Hepatocyte (in vitro differentiated cells): ENCODE measurements around the gene RGS3. TPM values are rescaled to one million over a fixed set of nuclear protein-coding genes. Genes with fewer than 3 reads are reported as not detected.

Experiments used
- DNase-seq: peaks from one replicate; pipeline ENCODE4 v3.0.0-alpha.2; 2016; ENCODE audit warnings: low spot score
- H2AFZ ChIP-seq: fragments of 200-600 bp; sonication (generic); 2 replicates; pipeline ENCODE4 v1.6.0; 2016; ENCODE audit warnings: antibody characterized with exemption, mild to moderate bottlenecking
- H3K27ac ChIP-seq: fragments of 200-600 bp; sonication (generic); 2 replicates; pipeline ENCODE4 v1.5.1; 2016; ENCODE audit warnings: mild to moderate bottlenecking
- H3K27me3 ChIP-seq: fragments of 200-600 bp; sonication (generic); 2 replicates; pipeline ENCODE4 v1.6.1; 2016
- H3K36me3 ChIP-seq: fragments of 200-600 bp; sonication (generic); replicated peaks from 2 replicates; pipeline ENCODE4 v1.5.1; 2016; ENCODE audit warnings: low read depth; ENCODE audit not compliant: insufficient read depth
- H3K4me1 ChIP-seq: fragments of 200-600 bp; sonication (generic); 2 replicates; pipeline ENCODE4 v1.5.1; 2016; ENCODE audit warnings: mild to moderate bottlenecking, moderate library complexity; ENCODE audit not compliant: insufficient read depth
- H3K4me2 ChIP-seq: fragments of 200-600 bp; sonication (generic); 2 replicates; pipeline ENCODE4 v1.6.0; 2016
- H3K4me3 ChIP-seq: fragments of 200-600 bp; sonication (generic); 2 replicates; pipeline ENCODE4 v1.5.1; 2016; ENCODE audit warnings: mild to moderate bottlenecking
- H3K79me2 ChIP-seq: fragments of 200-600 bp; sonication (generic); 2 replicates; pipeline ENCODE4 v1.6.0; 2017; ENCODE audit warnings: mild to moderate bottlenecking
- H3K9me2 ChIP-seq: fragments of 200-600 bp; sonication (generic); replicated peaks from 2 replicates; pipeline ENCODE4 v1.6.0; 2017; ENCODE audit warnings: mild to moderate bottlenecking; ENCODE audit not compliant: insufficient read depth
- H3K9me3 ChIP-seq: fragments of 200-600 bp; sonication (generic); 2 replicates; pipeline ENCODE4 v1.5.1; 2016; ENCODE audit warnings: low read depth, mild to moderate bottlenecking
- H4K20me1 ChIP-seq: fragments of 200-600 bp; sonication (generic); 2 replicates; pipeline ENCODE4 v1.6.0; 2016; ENCODE audit warnings: mild to moderate bottlenecking; ENCODE audit not compliant: insufficient read depth, poor library complexity, severe bottlenecking
- EZH2 ChIP-seq: fragments of 200-600 bp; sonication (generic); IDR thresholded peaks from 2 replicates; pipeline ENCODE4 v1.6.1; 2016; ENCODE audit warnings: antibody characterized with exemption, mild to moderate bottlenecking, borderline replicate concordance
- EZH2phosphoT487 ChIP-seq: fragments of 200-600 bp; sonication (generic); IDR thresholded peaks from one replicate; pipeline ENCODE4 v1.6.1; 2018; ENCODE audit warnings: antibody characterized with exemption, mild to moderate bottlenecking, low read depth, moderate library complexity; ENCODE audit not compliant: unreplicated experiment, severe bottlenecking
- WGBS: methylation state at CpG from one replicate; pipeline ENCODE4 v1.1.6; 2016; ENCODE audit warnings: low lambda C conversion rate; ENCODE audit errors: missing lambda C conversion rate; 5-methylcytosine and 5-hydroxymethylcytosine counted together
- polyA plus RNA-seq: library from polyadenylated mRNA; unstranded; fragments of >200 nt; fragmentation: Nextera tagmentation; extraction: Ambion mirVana; gene quantifications from 2 replicates; pipeline ENCODE4 v1.2.1, GENCODE V29; 2016
- total RNA-seq: library from RNA; depleted of rRNA; stranded (reverse); fragments of >200 nt; gene quantifications from 2 replicates; pipeline ENCODE4 v1.2.3, GENCODE V29; 2014
- TF ChIP-seq, protein P1 (sequence below): fragments of 200-600 bp; sonication (generic); IDR thresholded peaks from 2 replicates; pipeline ENCODE4 v1.5.1; 2016; ENCODE audit warnings: antibody characterized with exemption, mild to moderate bottlenecking; ENCODE audit not compliant: poor library complexity

Gene RGS3
- total and polyA plus RNA-seq, 2 experiments from 2014 or later: 48.0 to 62.7 TPM

DNA sequence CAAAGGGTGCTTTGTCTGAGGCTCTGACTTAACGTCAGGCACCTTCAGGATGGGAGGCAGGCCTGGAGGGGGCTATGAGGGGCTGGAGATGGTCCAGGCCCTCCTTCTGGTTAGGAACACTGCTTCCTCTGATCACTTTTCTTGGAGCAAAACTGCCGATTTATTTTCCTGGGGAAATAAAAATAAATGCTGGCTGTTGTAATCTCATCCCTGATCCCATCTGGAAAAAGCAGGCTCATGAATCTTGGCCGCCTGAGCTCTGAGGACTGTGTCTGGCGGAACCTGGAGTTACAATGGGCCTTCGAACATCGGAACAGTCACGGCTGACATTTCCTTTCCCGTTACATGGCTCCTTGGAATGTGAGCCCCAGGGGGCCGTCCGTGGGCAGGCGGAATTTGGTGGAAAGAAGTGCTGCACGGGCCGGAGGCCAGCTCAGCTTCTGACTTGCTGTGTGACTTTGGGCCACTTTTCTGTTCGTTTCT is 157.8 kb downstream of the RGS3 start:
- H3K9me3 ChIP-seq: no peaks in the 10 kb centered on the region
- WGBS: 56% methylated on average over 14 of the region's 14 CpGs

DNA sequence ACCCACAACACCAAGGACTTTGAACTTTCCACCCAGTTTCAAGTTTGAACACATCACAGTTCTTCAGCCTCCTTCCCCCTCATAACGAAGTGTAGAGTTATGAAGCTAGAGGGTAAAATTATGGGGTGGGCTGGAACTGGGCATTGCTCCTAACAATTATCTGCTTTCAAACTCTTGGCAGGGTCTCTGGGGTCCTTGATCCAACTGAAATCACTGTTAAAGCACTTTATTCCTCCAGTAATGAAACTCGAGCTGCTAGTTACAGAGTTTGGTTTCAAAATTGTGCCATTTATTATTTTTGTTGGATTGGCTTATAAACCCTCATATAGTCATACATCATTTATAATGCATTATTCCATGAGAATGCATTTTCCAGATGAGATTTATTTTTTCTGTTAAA is 158.5 kb downstream of the RGS3 start:
- no peak for DNase-seq
- H4K20me1 ChIP-seq: no peaks in the 10 kb centered on the region
- peaks cover 28% of the 10 kb centered on the region for H3K4me1 ChIP-seq
- no peaks in the 10 kb centered on the region for H3K79me2 ChIP-seq
- H3K27ac ChIP-seq: peak overlapping the region; percentile 98
- H2AFZ ChIP-seq: no peak overlapping the region
- H3K4me3 ChIP-seq: no peak overlapping the region
- 68% methylated on average over 2 of the region's 2 CpGs for WGBS
- no peaks in the 10 kb centered on the region for H3K27me3 ChIP-seq
- H3K36me3 ChIP-seq: no peaks in the 10 kb centered on the region
- H3K9me2 ChIP-seq: no peaks in the 10 kb centered on the region
- TF ChIP-seq, protein P1, sequence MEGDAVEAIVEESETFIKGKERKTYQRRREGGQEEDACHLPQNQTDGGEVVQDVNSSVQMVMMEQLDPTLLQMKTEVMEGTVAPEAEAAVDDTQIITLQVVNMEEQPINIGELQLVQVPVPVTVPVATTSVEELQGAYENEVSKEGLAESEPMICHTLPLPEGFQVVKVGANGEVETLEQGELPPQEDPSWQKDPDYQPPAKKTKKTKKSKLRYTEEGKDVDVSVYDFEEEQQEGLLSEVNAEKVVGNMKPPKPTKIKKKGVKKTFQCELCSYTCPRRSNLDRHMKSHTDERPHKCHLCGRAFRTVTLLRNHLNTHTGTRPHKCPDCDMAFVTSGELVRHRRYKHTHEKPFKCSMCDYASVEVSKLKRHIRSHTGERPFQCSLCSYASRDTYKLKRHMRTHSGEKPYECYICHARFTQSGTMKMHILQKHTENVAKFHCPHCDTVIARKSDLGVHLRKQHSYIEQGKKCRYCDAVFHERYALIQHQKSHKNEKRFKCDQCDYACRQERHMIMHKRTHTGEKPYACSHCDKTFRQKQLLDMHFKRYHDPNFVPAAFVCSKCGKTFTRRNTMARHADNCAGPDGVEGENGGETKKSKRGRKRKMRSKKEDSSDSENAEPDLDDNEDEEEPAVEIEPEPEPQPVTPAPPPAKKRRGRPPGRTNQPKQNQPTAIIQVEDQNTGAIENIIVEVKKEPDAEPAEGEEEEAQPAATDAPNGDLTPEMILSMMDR: no peak
- TF ChIP-seq EZH2 (no peak), EZH2phosphoT487 (no peak)
- no peak overlapping the region for H3K4me2 ChIP-seq
- no peaks in the 10 kb centered on the region for H3K9me3 ChIP-seq

More for the DNA sequence above, 157.8 kb downstream of the RGS3 start:
- Histone ChIP-seq H2AFZ (no peak overlapping the region), H3K4me1 (peaks cover 28% of the 10 kb centered on the region), H3K4me3 (no peak overlapping the region), H3K27me3 (no peaks in the 10 kb centered on the region), H4K20me1 (no peaks in the 10 kb centered on the region), H3K27ac (peak overlapping the region; percentile 98), H3K9me2 (no peaks in the 10 kb centered on the region), H3K4me2 (peak overlapping the region; percentile 59), H3K79me2 (no peaks in the 10 kb centered on the region), H3K36me3 (no peaks in the 10 kb centered on the region)
- DNase-seq: peak; percentile 66
- TF ChIP-seq EZH2phosphoT487 (no peak), EZH2 (no peak)
- TF ChIP-seq, protein P1: no peak

DNA sequence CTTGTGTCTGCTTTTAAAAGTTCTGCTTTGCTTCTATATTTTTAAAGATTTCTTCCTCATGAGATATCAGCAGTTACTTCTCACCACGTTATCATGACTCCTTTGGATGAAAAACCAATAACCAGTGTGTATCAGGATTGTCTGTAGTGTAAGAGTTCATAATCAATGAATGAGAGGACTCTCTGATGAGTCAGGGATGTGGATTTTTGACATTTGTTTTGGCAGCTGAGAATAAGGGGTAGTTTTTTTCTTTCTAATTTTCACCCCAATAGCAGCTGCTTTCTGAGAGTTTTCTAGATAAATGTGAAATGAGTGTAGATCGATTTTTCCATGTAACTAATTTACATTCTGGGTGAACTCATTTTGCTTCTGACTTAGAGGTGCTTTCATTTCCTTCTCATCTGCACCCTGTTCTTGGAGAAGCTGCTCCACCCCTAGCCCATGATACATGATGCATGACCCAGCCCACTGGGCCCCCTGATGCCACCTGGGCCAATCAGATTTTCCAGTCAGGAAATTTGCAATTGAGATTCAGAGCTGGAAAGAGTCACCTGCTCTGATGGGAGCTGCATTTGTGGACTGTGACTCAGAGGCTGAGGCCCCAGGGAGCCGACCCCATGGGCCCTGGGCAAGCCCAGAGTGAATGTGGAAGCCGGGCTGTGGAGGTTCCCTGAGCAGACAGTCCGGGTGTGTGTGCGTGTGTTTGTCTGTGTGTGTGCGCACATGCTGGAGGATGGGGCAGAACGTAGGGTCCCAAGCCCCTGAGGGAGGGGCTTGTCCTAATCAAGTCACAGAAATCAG is 159.3 kb downstream of the RGS3 start:
- H3K4me1 ChIP-seq: peaks cover 28% of the 10 kb centered on the region
- H3K27ac ChIP-seq: peak overlapping the region; percentile 98
- H3K9me3 ChIP-seq: no peaks in the 10 kb centered on the region
- no peaks in the 10 kb centered on the region for H4K20me1 ChIP-seq
- no peak overlapping the region for H3K4me3 ChIP-seq
- H3K4me2 ChIP-seq: peak overlapping the region; percentile 24
- 63% methylated on average over 8 of the region's 8 CpGs for WGBS
- TF ChIP-seq EZH2 (no peak), EZH2phosphoT487 (no peak)
- TF ChIP-seq, protein P1: no peak
- H3K36me3 ChIP-seq: no peaks in the 10 kb centered on the region
- no peaks in the 10 kb centered on the region for H3K27me3 ChIP-seq
- H2AFZ ChIP-seq: no peak overlapping the region
- no peaks in the 10 kb centered on the region for H3K9me2 ChIP-seq
- DNase-seq: peak; percentile 85
- H3K79me2 ChIP-seq: no peaks in the 10 kb centered on the region
